ENCODE results near the gene USP24. TPM values are rescaled to one million over a fixed set of nuclear protein-coding genes. Genes with fewer than 3 reads are reported as not detected.
A peak's percentile ranks its signal among the peaks of the same experiment; 100 is the strongest.

The USP24 gene
- total and polyA plus RNA-seq, 10 of the 15 experiments (the other 5 are each of a cell fraction or from before 2014, with no cell fraction given) = 4.6 to 36.5 (median 25.3) TPM

GRCh38 chr1:55259911-55260609 is 44.9 kb upstream of the USP24 start:
- Histone ChIP-seq H3K4me2 (ENCODE audit: control insufficient read depth, insufficient read depth) (peak overlapping the region; percentile 68), H3K9ac (ENCODE audit: control insufficient read depth, insufficient read depth, low read length) (no peak overlapping the region), H2AFZ (ENCODE audit: control insufficient read depth, low read depth, low read length) (peak overlapping the region; percentile 68), H3K27me3 (replicated peaks in 1 of 2; ENCODE audit: control insufficient read depth in 2 of 2, insufficient read depth in 2 of 2, low read length in 1 of 2) (no peaks in the 10 kb centered on the region), H4K20me1 (ENCODE audit: control insufficient read depth, insufficient read depth) (no peaks in the 10 kb centered on the region), H3K79me2 (ENCODE audit: control insufficient read depth, insufficient read depth, low read length) (no peaks in the 10 kb centered on the region), H3K4me3 (no peak overlapping the region), H3K4me1 (ENCODE audit: control insufficient read depth, insufficient read depth, low read length) (peaks cover 49% of the 10 kb centered on the region), H3K9me3 (replicated peaks; ENCODE audit: control insufficient read depth, insufficient read depth, low read length) (no peaks in the 10 kb centered on the region), H3K36me3 (ENCODE audit: control insufficient read depth in 2 of 2, insufficient read depth in 2 of 2, low read length in 1 of 2) (no peaks in the 10 kb centered on the region), H3K27ac (ENCODE audit: control insufficient read depth, insufficient read depth) (peak overlapping the region; percentile 50)
- ChIA-PET POLR2A (interaction anchor here (1.0 kb wide), 1 partner anchor 14 kb away, joined by 3 read pairs; no protein-coding TSS in a partner anchor), SMC1A (ENCODE audit: uncharacterized antibody, unreplicated experiment) (interaction anchor here (1.2 to 1.7 kb wide), 3 partner anchors 47 to 112 kb away, joined by 4 to 7 read pairs (median 4); no protein-coding TSS in a partner anchor), CTCF (interaction anchor here (0.5 to 1.1 kb wide), 2 partner anchors 18 to 112 kb away, joined by 4 to 10 read pairs; no protein-coding TSS in a partner anchor), RAD21 (ENCODE audit: unreplicated experiment) (interaction anchor here (0.9 kb wide), 1 partner anchor 47 kb away, joined by 3 read pairs; no protein-coding TSS in a partner anchor)
- 9% methylated on average over 7 of the region's 7 CpGs for WGBS (ENCODE audit: insufficient coverage, insufficient replicate concordance, low lambda C conversion rate, missing lambda C conversion rate)
- DNase-seq (ENCODE audit: low read depth, low spot score) = peak; percentile 39
- ATAC-seq = peak; percentile 77
- FAIRE-seq = no peak
- TF ChIP-seq IKZF2 (IDR thresholded peaks at IDR 0.05) (0 out of 4 replicates have a peak, but pooled peaks of 1 of the 2 experiments have one; percentile 22), ETV6 (conservative IDR thresholded peaks at IDR 0.05 in 1 of 2, IDR thresholded peaks at IDR 0.05 in 1 of 2; ENCODE audit: borderline replicate concordance in 1 of 2, low read depth in 1 of 2) (peak in 1 of 2 experiments; percentile 42; a peak in 1 of 4 replicates), RUNX3 (IDR thresholded peaks at IDR 0.05; ENCODE audit: low read length) (peak; percentile 67), EED (IDR thresholded peaks at IDR 0.05; ENCODE audit: low read depth) (peak; percentile 67; the same call in 1 of the 2 replicates), KLF5 (IDR thresholded peaks at IDR 0.05; ENCODE audit: partially characterized antibody) (no peak), CBFB (IDR thresholded peaks at IDR 0.05; ENCODE audit: low read depth) (0 out of 2 replicates have a peak, but pooled peaks have one; percentile 30), TCF3 (IDR thresholded peaks at IDR 0.05; ENCODE audit: borderline replicate concordance, insufficient read depth, low read depth, low read length) (0 out of 2 replicates have a peak, but pooled peaks have one; percentile 19), SP1 (IDR thresholded peaks at IDR 0.05; ENCODE audit: low read depth, low read length) (no peak), JUND (IDR thresholded peaks at IDR 0.05; ENCODE audit: low read depth, low read length) (no peak)
- BruUV-seq (replicated peaks) = no TSS peak
- in situ Hi-C loops (cut with MboI) (no loop called here), intact Hi-C loops (cut with micrococcal nuclease; ENCODE audit: unreplicated experiment) (loop anchor here (5.0 kb wide), 1 partner anchor 48 kb away; no protein-coding TSS in a partner anchor)

All from GM12878 (cell line).